SIG-M5 (cell line): ENCODE results near the gene MYOM3.
"Not testable (repeated sequence)": the region's sequence is repeated elsewhere in the genome, so short reads cannot be mapped to it uniquely, and the experiment has no call there.

ENCODE experiments used
- DNase-seq: peaks from one replicate; lab custom pipeline; 2025; lab: John Stamatoyannopoulos, UW

MYOM3 gene

DNA sequence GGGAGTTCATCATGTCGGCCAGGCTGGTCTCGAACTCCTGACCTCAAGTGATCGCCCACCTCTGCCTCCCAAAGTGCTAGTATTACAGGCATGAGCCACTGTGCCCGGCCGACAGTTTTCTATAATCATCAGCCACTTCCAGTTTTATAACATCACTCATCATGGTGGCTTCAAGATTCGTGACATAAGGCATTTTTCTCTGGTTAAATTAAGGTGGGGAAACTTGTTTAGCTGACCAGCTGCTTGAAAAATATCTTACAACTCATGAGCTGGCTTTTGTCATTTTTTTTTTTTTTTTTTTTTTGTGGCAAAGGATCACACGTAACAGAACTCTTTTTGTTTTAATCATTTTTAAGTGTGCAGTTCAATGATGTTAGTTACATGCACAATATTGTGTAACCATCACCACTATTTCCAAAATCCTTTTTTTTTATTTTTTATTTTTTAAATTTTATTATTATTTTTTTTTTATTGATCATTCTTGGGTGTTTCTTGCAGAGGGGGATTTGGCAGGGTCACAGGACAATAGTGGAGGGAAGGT, 80.9 kb downstream of the MYOM3 start:
- DNase-seq: not testable (repeated sequence)

DNA sequence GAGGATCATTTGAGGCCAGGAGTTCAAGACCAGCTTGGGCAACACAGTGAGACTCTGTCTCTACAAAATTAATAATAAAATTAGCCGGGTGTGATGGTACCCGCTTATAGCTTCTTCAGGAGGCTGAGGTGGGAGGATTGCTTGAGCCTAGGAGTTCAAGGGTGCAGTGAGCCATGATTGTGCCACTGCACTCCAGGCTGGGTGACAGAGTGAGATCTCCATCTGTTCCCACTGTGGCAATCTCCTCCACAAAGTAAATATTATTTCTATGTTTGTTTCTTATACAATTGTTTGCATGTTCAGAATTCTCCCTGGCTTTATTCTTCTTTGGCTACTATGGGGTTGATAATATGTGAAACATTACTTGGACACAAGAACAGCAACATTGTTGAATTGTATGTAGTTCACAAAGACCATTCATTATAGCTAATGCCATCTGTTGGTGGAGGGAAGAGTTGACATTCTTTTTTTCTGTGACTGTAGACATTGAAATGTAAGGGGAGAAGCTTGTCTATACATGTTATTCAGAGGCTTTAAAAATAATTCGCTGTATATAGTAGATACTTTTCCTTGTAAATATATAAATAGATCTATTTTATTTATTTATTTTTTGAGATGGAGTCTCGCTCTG, 84.0 kb downstream of the MYOM3 start:
- DNase-seq: no peak

DNA sequence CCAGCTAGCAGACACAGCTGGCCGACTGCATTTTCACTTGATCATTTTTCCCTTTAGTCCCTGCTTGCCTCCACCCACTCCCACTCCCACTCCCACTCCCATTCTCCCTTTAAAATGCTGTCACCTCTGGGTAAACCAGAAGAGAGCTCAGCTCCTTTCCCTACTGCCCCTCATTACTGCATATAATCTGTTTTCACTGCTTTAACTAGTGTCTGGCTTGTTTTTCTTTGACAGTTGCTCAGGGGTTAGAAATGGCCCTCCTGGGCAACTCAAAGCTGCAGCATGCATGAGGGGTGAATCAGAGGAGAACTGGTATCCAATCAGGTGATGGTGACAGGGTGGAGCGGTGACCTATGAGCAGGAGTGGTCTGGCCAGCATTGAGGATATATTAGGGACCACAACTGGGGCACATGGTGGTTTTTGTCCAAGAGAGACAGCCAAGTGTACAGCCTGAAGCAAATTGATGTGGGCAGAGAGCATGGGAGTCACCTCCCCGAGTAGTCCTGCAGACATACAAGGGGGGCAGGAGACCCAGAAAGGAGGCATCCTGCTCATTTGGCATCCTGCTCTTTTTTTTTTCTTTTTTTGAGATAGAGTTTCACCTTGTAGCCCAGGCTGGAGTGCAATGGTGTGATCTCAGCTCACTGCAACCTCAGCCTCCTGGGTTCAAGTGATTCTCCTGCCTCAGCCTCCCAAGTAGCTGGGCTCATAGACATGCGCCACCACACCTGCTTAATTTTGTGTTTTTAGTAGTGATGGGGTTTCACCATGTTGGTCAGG, 89.2 kb downstream of the MYOM3 start:
- no peak for DNase-seq

DNA sequence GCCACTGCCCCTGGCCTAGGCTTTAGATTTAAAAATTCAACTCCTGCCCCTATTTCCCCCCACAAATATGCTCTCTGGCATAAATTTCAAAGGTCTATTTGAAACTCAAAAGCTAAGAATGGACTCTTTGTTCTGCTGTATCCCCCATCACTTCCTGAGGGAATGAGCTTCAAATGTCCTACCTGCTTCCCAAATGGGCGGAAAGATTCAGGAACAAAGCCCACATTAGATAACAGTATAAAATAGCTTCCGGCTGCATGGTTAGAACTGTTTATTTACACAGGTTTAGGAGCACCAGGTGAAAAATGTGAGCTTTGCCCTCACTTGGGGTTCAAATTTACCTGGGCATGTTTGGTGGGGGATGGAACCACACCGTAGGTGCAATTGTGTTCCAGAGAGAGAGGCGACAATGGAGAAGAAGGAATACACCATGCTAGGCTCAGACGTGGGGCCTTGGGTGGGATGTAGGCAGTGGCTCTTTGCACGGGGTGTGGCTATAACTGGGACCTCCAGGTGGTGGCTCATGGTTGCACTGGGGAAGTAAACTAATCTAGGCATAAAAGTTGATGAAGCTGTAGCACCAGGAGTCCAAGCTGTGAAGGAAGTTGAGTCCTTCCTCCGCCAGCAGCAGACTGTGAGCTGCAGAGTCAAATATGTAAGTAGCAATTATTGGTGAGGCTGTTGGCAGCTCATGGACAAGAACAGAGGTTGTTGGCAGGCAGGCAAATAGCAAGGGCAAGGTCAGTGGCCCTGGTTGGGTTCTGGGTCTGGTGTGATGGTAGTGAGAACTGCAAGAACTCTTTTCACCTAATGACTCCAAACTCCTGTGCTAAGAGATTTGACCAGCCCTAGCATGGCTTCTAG, 90.3 kb downstream of the MYOM3 start:
- DNase-seq: no peak

DNA sequence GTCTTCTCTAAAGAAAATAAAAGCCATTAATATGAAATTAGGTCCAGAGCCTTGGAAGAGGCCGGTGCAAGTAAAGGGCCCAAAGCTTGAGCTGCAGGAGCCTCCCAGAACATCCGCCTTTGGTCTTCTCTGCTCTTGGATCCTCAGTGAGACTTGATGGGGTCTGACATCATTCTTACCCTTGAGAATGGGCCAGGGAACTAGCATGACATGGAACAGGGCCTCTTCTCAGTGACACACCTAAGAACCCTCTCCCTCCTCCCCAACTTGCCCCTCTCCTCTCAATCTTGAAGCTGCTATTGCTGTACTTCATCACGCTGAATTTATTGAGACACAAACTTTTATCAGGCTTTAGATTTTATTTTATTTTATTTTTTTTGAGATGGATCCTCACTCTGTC, 91.5 kb downstream of the MYOM3 start:
- DNase-seq: no peak

DNA sequence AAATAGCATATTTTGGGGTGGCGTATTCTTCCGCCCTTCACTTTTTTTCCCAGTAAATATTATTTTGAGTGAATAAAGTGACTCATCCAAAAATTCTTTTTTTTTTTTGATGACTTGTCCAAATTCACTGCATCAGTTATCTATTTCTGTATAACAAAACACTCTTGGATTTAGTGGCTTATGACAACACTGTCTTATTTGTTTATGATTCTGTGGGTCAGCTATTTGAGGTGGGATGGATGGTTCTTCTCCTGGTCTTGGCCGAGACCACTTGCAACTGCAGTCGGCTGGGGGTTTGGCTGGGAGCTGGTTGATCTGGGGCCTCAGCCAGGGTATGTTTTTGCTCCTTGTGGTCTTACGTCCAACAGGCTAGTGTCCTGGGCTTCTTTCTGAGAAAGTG, 91.9 kb downstream of the MYOM3 start:
- no peak for DNase-seq

DNA sequence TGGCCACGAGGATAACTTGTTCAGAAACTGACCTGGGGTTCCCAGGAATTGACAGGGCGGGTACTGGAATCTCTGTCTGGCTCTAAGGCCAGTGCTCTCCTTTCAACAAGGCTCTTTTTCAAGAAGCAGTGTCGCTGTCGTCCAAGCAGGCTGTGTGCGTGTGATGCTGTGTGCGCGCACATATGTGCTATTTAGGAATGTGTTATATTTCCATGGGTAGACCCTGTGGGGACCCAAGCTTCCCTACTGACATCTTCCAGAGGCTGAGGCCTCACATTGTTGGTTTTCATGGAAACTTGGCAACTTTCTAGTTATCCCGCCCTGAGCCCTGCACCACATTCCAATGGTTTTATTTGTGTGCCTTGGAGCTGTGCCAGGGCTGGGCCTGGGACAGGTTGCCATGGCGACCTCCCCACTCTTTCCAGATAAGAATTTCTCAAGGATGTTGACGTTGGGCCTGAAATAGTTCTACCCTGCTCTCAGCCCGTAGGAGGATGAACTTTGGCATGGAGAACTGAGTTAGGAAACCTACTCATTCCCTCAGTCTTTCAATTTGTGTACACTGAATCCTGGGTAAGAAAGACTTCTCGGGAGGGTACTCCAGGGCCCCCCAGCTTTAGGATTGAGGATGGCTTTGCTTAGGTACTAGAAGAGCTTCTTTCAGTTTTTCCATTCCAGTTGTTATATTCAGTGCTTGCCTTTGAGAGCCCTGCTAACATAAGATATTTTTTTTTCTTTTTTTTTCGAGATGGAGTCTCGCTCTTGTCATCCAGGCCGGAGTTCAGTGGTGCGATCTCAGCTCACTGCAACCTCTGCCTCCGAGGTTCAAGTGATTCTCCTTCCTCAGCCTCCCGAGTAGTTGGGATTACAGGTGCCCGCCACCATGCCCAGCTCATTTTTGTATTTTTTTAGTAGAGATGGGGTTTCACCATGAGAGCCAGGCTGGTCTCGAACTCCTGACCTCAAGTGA, 93.0 kb downstream of the MYOM3 start:
- DNase-seq: no peak

DNA sequence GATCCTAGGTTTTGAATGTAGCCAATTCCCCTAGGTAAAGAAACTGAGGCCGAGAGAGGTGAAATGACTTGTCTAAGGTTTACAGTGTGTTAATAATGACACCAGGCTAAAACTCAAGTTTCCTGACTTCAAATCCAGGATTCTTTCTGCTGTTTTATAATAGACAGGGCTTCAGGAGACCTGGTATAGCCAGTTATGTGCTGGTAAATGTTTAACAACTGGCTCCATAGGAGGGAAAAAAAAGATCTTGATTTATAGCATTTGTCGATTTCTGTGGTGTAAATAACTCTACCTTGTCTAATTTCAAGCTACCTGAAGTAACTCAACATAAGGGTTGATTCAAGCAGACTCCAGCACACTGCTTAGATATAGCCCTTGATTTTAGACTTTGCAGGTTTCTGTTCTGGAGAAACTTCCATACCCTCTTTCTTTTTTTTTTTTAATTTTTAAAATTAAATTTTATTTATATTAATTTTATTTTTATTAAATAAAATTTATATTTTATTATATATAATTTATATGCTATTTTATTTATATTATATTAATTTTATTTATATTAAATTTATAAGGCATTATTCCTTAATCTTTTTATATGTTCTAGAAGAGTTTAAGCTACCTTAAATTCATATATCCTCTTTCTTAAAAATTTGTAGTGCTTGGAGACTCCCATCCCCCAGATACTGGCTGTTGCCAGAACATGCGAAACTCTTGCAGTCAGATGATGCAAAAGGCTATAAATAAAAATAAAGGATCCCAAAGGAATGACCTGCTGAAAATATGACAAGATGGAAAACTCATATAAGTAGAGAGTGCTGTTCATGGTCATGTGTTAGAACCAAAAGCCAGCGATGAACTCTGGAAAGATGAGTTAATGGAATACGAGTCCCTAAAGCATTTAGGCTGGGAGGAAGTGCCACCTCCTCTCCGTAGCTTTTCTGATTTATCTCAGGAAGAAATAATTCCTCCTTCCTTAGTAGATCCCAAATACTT, 96.4 kb downstream of the MYOM3 start:
- no peak for DNase-seq

DNA sequence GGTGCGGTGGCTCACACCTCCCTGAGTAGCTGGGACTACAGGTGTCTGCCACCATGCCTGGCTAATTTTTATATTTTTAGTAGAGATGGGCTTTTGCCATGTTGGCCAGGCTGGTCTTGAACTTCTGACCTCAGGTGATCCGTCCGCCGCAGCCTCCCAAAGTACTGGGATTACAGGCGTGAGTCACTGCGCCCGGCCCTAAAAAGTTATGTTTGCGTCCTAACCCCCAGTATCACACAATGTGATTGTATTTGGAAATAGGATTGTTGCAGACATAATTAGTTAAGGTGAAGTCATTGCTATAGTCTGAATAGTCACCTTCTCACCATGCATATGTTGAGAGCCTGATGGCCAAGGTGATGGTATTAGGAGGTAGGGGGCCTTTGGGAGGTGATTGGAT, 99.1 kb downstream of the MYOM3 start:
- not testable (repeated sequence) for DNase-seq

DNA sequence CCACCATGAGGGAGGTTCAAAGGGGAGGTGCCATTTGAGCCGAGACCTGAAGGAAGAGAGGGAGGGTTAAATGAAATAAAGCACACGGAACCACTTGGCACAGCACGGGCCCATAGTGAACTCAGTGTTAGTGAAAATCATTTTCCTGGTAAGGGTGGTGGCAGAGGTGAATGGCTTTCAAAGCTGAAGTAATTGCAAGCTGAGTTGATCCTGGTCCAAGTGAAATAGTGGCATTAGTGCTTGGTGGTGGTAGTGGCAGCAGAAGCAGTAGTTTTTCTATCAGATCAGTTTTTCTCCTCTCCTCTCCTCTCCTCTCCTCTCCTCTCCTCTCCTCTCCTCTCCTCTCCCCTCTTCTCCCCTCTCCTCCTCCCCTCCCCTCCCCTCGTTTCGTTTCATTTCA, 101.3 kb downstream of the MYOM3 start:
- DNase-seq: no peak

DNA sequence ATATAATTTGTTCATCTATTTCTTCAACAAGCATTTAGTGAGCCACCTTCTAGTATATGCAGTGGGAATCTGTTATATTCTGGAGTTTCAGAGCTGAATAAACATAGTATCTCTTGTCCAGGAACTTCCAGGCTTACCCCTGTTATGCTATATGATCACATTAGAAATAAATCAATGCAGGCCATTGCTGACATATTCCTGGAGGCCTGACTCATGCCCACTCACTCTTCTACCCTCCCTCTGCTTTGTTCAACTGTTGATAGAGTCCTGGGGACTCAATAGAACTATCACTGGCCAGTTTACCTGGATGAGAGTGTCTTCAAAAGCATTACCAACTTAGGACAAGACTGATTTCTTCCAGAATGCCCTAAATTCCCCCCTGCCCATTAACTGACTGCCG, 102.5 kb downstream of the MYOM3 start:
- no peak for DNase-seq

DNA sequence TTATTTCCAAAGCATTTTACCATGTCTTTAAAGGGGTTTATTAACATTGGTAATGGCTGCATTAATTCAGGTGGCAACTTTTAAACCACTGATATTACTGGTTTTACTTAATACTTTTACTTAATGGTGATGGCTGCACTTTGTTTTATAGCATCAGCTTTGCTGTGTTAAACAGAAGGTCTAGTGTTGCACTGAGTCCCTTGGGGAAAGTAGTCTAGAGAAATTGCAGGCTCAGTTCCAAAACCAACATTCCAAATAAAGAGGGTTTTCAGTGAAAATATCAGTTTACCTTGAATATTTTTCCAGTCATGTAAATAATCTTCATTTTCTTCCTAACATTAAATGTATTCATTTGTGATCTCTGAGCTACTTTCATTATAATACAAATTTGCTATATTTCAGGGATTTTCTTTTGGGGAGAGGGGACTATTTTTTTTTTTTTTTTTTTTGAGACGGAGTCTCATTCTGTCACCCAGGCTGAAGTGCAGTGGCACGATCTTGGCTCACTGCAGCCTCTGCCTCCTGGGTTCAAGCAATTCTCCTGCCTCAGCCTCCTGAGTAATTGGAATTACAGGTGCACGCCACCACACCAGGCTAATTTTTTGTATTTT, 103.3 kb downstream of the MYOM3 start:
- DNase-seq: not testable (repeated sequence)

DNA sequence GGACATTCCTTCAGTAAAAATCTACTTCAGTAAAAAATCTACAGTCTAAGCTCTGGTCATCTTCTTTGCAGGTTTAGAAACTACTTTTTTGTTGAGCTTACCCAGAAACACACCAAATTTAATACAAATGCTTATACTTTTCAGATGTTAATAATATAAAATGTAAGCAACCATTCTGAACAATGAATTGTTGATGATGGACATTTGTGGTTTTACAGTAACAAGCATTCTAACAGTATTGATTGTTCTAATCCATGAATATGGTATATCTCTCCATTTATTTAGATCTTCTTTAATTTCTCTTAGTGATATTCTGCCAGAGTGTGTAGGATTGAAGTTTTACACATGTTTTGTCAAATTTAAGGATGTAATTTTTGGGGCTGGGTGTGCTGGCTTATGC, 104.9 kb downstream of the MYOM3 start:
- no peak for DNase-seq
